SHP77 treated with DMSO at 0.1 percent for 48 hours (cell line): ENCODE results near the gene CD84.
"Not testable (repeated sequence)": the region's sequence is repeated elsewhere in the genome, so short reads cannot be mapped to it uniquely, and the experiment has no call there.

Source experiments
- DNase-seq: peaks from one replicate; lab custom pipeline; 2025; lab: John Stamatoyannopoulos, UW

CD84 gene

GRCh38 chr1:160610569-160611242, 31.4 kb upstream of the CD84 start:
- no peak for DNase-seq

GRCh38 chr1:160608941-160609340, 29.6 kb upstream of the CD84 start:
- DNase-seq = no peak

DNA sequence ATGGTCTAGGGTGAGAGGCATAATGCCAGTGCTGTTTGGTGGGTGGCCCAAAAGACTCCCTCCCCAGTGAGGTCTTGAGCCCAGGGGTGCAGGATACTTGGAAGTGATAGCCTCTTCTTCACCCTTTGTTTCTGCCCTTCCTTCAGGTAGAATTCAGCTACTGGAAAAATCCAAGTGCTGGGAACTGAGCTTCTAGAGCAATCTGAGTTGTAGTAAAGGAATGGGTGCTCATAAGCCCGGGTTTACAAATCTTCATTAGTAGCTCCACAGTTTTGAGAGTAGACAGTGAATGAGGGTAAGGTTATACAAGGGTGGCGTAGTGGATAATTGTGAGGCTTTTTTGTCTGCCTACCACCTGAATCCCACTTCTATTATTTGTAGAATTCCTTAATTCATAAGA, 29.2 kb upstream of the CD84 start:
- no peak for DNase-seq

DNA sequence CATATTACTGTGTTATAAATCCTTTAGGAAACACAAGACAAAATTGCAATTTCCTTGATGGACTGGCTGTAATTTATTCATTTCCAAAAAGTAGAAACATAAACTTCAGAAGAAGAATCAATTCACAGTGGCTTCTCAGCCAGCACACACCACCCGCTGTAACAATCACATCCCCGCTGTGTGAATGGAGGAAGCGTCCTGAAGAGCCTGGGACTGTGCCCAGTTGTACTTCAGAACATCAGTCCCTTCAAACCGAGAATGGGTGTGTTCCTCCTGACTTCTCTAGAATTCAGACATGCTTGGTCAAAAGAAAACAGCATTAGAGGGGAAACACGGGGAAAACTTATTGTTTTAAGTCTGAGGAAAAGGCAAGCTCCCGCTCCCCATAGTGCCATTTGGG, 28.8 kb upstream of the CD84 start:
- DNase-seq = no peak

DNA sequence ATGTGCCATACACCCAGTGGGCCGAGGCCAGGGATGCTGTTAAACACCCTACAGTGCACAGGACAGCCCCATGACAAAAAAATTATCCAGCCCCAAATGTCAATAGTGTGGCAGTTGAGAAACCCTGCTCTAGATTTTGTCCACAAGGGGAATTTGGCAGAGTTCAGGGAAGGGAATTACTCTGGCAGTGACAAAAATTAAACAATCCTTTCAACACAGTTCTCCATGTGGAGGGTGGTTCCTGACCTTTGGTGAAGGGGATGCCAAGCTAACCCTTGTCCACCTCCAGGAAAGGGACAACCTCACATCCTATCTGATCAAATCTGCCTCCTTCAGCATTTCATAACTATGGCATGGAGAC, 28.4 kb upstream of the CD84 start:
- no peak for DNase-seq

GRCh38 chr1:160607011-160607671, 27.8 kb upstream of the CD84 start:
- DNase-seq = peak; percentile 36

GRCh38 chr1:160606611-160607010, 27.3 kb upstream of the CD84 start:
- DNase-seq = no peak

DNA sequence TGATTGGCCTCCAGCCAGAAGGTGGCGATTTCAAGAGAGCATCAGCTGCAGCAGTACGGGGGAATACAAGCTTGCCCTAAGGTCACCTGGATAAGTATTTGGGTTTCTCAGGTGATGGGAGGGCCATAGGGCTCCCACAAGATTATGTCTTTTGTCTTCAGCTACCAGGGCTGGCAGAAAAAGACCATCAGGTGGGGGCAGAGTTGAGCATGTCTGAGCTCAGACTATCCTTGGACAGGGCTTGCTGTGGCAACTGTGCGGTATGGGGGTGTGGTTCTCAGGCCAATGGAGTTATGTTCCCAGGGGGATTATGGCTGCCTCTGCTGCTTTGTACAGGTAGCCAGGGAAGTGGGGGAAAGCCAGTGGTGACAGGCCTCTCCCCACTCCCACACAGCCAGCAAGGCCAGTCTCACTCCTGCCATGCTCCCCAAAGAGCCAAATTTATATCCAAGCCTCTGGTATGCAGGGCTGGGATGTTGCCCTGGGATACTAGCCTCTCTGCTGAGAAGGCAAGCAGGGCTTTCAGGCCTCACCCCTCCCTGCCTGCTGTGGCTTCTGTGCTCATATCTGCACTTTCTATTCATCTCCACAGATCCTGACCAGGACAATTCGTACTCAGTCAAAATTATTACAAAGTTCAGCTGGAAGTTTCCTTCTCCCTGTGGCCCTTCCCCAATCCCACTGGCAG, 26.6 kb upstream of the CD84 start:
- no peak for DNase-seq

GRCh38 chr1:160605205-160605604, 25.9 kb upstream of the CD84 start:
- DNase-seq = no peak

- no peak for DNase-seq
Observed at GRCh38 chr1:160597705-160598104, 18.4 kb upstream of the CD84 start.

DNA sequence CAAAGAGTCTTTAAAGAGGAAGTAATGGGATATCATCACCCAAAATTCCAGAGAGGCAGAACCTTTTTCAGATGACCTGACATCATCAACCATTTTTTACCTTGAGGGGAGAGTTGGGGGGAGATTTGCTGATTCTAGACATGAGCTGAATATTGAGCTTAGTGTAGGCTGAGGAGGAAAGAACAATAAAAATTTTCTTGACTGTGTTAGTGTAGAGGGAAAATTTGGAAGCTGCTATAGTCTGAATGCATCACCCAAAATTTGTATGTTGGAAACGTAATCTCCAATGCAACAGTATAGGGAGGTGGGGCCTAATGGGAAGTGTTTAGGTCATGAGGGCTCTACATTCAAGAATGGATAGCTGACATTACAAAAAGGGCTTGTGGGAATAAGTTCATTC, 17.8 kb upstream of the CD84 start:
- no peak for DNase-seq

GRCh38 chr1:160590488-160590887, 11.2 kb upstream of the CD84 start:
- DNase-seq = no peak

DNA sequence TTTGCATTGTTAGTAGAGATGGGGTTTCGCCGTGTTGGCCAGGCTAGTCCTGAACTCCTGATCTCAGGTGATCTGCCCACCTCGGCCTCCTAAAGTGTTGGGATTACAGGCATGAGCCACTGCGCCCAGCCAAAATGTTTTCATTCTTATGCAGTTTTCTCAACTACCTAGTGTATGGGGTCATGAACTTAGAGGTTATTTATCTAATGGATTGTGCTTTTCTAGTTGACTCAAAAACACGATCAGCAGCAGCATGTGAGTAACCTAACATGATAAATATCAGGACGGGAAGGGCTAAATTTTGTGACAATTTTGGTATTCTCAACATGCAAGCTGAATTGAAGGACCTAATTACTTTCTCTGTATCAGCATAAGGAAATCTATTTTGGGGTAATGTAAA, 9.2 kb upstream of the CD84 start:
- no peak for DNase-seq

- DNase-seq = no peak
Observed at GRCh38 chr1:160584784-160585183, 5.5 kb upstream of the CD84 start.

DNA sequence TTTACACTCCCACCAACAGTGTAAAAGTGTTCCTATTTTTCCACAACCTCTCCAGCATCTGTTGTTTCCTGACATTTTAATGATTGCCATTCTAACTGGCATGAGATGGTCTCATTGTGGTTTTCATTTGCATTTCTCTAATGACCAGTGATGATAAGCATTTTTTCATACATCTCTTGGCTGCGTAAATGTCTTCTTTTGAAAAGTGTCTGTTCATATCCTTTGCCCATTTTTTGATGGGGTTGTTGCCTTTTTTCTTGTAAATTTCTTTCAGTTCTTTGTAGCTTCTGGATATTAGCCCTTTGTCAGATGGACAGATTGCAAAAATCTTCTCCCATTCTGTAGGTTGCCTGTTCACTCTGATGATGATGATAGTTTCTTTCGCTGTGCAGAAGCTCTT, 3.7 kb upstream of the CD84 start:
- not testable (repeated sequence) for DNase-seq

DNA sequence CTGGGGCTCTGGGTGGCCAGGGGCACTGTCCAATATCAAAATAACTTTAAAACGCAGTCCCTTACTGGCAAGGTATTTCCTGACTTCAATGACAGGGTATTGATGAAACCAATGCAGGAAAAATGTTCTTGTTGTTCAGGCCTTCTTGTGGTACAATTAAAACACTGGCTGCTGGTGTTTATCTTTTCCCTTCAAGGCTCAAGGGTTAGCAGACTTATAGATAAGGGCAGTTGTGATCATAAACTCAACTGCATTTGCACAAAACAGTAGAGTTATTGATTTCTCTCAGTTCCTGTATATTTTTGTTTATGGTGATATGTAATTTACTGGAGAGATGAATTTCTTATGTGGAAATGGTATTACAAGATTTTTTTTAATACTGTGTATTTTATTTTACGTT, 2.7 kb upstream of the CD84 start:
- DNase-seq = no peak

- DNase-seq = no peak
Observed at GRCh38 chr1:160580221-160580812, 1.0 kb upstream of the CD84 start.

- DNase-seq = no peak
Observed at GRCh38 chr1:160578525-160579191, 638 bp downstream of the CD84 start.

DNA sequence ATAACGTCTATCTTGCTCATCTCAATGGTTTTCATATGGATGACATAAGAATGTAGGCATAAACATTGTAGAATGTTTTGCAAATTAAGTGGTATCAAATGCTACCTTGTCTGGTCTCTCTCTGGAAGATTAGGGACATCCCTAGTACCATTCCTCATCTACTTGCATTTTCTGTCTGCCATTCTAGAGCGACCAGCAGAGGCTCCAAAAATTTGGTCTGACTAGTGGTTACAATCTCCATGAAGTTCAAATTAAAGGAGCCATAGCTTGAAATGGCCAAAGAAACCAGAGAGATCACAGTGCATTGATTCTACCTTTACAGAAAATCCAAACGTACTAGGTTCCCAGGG, 1.1 kb downstream of the CD84 start:
- DNase-seq = no peak

GRCh38 chr1:160577671-160578070, 1.6 kb downstream of the CD84 start:
- no peak for DNase-seq

DNA sequence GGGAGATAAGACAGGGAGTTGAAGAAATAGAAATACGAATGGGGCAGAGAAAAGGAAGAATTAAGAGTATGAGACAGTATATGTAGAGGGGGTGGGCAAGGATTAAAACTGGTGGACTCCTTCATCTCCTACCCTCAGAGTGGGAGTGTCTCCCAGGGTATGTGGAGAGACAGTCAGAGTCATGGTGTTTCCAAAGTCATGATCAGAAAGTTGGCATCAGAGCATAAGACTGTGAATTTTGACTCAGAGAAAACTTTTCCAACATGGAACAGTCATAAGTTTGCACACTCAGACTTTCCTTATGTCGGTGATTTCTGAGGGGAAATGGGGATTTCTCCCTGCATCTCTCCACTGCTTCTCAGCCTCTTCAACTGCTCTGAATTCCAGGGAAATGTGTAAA, 2.4 kb downstream of the CD84 start:
- DNase-seq = no peak

GRCh38 chr1:160576390-160576789, 2.9 kb downstream of the CD84 start:
- no peak for DNase-seq
